Panc1 (cell line): ENCODE results near the gene CRMP1.

ENCODE experiments used
- POLR2AphosphoS5 ChIP-seq: IDR thresholded peaks from 2 replicates; pipeline ENCODE4 v1.6.1; 2012; ENCODE audit warnings: mild to moderate bottlenecking, low read depth, low read length, moderate library complexity
- SIN3A ChIP-seq: IDR thresholded peaks from 2 replicates; pipeline ENCODE4 v1.6.1; 2012; ENCODE audit warnings: low read depth, mild to moderate bottlenecking, low read length, moderate library complexity, borderline replicate concordance; ENCODE audit not compliant: insufficient read depth
- TCF7L2 ChIP-seq: IDR thresholded peaks from 2 replicates; pipeline ENCODE4 v1.6.1; 2011; ENCODE audit warnings: mild to moderate bottlenecking, low read depth, low read length, inconsistent platforms
- TF ChIP-seq, protein P1 (sequence below): fragments of 450-650 bp; IDR thresholded peaks from 2 replicates; pipeline ENCODE4 v1.5.1; 2017; ENCODE audit warnings: mild to moderate bottlenecking
- TF ChIP-seq, protein P2 (sequence below), 2 experiments: IDR thresholded peaks; 2 replicates each; pipeline ENCODE4 v1.6.1; 2011 to 2012; ENCODE audit warnings: low read depth in 2 of 2, control low read depth in 1 of 2, low read length in 1 of 2, mild to moderate bottlenecking in 1 of 2, moderate library complexity in 1 of 2; ENCODE audit not compliant: insufficient read depth in 1 of 2

DNA sequence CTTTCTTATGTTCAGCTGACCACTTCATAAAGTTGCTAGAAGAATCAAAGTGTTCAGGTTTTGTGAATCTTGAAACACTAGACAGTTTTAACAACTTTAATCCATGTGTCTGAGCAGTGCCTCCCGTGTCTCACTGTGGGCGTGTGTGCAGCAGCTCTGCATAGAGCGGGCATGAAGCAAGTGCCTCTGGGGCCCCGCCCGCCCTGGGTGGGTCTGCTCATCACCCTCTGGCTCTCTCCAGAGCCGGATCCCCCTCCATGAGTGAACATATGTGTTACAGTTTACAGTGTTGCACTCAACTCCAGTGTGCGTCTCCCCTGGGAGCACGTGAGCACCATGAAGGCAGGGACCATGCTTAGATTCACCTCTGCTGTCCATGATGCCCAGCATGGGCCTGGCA, 37.6 kb upstream of the CRMP1 start:
- TF ChIP-seq, protein P1, sequence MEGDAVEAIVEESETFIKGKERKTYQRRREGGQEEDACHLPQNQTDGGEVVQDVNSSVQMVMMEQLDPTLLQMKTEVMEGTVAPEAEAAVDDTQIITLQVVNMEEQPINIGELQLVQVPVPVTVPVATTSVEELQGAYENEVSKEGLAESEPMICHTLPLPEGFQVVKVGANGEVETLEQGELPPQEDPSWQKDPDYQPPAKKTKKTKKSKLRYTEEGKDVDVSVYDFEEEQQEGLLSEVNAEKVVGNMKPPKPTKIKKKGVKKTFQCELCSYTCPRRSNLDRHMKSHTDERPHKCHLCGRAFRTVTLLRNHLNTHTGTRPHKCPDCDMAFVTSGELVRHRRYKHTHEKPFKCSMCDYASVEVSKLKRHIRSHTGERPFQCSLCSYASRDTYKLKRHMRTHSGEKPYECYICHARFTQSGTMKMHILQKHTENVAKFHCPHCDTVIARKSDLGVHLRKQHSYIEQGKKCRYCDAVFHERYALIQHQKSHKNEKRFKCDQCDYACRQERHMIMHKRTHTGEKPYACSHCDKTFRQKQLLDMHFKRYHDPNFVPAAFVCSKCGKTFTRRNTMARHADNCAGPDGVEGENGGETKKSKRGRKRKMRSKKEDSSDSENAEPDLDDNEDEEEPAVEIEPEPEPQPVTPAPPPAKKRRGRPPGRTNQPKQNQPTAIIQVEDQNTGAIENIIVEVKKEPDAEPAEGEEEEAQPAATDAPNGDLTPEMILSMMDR = no peak
- TF ChIP-seq SIN3A = no peak
- TF ChIP-seq TCF7L2 = no peak
- TF ChIP-seq POLR2AphosphoS5 = no peak
- TF ChIP-seq, protein P2, sequence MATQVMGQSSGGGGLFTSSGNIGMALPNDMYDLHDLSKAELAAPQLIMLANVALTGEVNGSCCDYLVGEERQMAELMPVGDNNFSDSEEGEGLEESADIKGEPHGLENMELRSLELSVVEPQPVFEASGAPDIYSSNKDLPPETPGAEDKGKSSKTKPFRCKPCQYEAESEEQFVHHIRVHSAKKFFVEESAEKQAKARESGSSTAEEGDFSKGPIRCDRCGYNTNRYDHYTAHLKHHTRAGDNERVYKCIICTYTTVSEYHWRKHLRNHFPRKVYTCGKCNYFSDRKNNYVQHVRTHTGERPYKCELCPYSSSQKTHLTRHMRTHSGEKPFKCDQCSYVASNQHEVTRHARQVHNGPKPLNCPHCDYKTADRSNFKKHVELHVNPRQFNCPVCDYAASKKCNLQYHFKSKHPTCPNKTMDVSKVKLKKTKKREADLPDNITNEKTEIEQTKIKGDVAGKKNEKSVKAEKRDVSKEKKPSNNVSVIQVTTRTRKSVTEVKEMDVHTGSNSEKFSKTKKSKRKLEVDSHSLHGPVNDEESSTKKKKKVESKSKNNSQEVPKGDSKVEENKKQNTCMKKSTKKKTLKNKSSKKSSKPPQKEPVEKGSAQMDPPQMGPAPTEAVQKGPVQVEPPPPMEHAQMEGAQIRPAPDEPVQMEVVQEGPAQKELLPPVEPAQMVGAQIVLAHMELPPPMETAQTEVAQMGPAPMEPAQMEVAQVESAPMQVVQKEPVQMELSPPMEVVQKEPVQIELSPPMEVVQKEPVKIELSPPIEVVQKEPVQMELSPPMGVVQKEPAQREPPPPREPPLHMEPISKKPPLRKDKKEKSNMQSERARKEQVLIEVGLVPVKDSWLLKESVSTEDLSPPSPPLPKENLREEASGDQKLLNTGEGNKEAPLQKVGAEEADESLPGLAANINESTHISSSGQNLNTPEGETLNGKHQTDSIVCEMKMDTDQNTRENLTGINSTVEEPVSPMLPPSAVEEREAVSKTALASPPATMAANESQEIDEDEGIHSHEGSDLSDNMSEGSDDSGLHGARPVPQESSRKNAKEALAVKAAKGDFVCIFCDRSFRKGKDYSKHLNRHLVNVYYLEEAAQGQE (IDR thresholded peaks at IDR 0.05; ENCODE audit: insufficient read depth in 1 of 2, low read depth in 2 of 2, low read length in 1 of 2) = no peak
